Islet precursor cell (in vitro differentiated cells): ENCODE measurements around the gene FUT6.
A peak's percentile ranks its signal among the peaks of the same experiment; 100 is the strongest.

Experiments
- DNase-seq: peaks from one replicate; pipeline ENCODE4 v3.0.0-alpha.2; 2018

Gene FUT6

DNA sequence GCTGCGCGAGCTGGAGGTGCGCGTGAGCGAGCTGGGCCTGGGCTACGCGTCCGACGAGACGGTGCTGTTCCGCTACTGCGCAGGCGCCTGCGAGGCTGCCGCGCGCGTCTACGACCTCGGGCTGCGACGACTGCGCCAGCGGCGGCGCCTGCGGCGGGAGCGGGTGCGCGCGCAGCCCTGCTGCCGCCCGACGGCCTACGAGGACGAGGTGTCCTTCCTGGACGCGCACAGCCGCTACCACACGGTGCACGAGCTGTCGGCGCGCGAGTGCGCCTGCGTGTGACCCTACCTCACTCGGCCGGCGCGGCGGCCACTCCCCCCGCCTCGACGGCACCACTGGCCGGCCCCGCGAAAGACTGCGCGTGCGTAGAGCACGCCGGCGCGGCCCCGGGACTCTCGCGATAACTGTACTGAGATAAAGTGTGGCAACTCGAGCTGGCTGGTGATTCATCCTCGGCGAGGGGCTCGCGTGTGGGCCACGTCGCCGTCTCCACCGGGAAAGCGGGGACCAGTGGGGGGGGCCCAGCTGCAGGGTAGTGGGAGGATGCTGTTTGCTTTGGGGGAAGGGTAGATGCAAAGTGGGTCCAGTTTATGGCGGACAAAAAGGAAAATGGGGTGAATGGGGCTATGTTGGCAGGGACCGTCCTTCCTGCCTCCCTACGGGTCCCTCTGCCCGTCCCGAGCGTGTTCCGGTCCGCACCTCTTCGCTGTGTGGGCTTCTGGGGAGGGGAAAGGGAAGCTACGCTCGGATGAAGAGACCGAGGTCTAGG is 11.4 kb downstream of the FUT6 start:
- peak; percentile 98 for DNase-seq

DNA sequence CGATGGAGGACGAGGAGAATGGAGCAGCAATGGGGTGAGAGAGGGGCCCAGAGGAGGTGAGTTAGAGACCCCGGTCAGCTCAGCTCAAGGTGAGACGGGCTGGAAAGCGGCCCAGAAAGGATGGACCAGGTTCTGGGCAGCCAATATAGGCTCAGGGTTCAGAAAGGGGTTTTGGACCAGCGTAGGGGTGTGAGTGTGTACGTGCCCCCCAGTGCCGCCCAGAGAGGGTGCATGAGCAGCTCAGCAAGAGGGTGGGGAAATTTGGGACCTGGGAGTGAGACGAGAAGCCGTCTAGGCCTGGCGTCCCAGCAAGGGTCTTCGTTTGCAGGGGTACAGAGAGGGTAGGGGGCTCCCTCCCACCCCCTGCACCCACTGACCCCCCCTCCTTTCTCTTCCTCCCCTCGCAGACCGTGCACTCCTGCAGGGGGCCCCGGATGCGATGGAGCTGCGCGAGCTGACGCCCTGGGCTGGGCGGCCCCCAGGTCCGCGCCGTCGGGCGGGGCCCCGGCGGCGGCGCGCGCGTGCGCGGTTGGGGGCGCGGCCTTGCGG is 12.1 kb downstream of the FUT6 start:
- no peak for DNase-seq

GRCh38 chr19:5826531-5827341 is 12.8 kb downstream of the FUT6 start:
- DNase-seq, result peak; percentile 92

DNA sequence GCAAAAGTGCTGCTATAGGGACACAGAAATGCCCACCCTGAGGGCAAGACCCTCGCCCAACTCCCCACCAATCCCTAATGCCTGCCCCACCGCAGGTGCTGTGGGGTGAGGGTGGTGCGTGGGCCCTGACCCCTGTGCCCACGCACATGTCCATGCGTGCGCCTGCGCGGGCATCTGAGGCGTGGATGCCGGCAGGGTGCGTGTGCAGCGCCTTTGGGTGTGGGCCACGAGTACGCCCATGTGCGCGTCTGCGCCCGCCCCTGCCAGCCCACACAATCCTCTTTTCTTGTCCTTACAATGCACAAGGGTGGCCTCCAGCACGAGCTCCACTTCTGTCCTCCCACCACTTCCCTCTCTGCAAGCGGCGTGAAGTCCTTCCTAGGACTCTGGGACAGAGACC is 14.3 kb downstream of the FUT6 start:
- DNase-seq, result no peak

GRCh38 chr19:5824751-5825150 is 14.8 kb downstream of the FUT6 start:
- no peak for DNase-seq

GRCh38 chr19:5823579-5824281 is 15.8 kb downstream of the FUT6 start:
- DNase-seq, result peak; percentile 82

- DNase-seq, result no peak
These were observed 17.2 kb downstream of the FUT6 start for GRCh38 chr19:5822181-5822844.

DNA sequence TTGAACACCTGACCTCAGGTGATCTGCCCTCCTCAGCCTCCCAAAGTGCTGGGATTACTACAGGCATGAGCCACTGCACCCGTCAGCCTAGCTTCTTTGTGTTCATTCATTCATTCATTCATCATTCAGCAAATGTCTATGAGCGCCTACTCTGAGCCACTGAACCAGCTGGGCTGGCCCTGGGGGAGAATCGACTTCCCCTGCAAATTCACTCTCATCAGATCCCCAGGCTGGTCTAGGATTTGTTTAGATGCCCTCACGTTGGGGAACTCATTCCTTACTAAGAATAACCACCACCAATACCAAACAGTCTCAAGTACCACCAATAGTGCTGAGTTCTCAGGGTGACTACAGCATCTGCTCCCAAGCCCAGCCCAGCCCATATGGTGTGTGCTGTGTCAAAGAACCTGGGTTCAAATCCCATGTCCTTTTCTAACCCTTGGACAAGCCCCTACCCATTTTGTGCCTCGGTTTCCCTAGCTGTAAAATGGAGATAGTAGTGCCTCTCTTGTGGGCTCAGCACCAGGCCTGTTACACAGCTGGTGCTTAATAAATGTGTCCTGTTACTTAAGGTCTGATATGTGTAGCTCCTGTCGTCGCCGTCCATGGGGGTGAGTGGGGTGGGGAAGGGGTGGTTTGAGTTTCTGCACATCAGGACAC is 17.9 kb downstream of the FUT6 start:
- DNase-seq, result no peak

DNA sequence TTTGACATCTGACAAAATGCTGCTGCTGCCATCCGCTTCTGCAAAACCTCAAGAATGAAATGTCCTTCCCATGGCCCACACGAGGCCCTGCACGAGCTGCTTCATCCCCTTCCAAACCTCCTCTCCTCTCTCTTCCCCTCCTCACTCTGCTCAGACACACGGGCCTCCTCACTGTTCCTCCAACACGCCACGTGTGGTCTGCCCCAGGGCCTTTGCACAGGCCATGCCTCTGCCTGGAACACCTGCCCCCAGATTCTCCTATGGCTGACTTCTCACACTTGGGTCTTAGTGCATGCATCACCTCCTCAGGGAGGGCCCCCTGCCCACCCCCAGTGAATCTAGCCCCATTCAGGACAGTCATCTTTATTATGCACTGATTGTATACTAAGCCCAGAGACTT is 18.7 kb downstream of the FUT6 start:
- DNase-seq, result no peak

- DNase-seq, result no peak
These were observed 20.9 kb downstream of the FUT6 start for GRCh38 chr19:5818594-5818993.

DNA sequence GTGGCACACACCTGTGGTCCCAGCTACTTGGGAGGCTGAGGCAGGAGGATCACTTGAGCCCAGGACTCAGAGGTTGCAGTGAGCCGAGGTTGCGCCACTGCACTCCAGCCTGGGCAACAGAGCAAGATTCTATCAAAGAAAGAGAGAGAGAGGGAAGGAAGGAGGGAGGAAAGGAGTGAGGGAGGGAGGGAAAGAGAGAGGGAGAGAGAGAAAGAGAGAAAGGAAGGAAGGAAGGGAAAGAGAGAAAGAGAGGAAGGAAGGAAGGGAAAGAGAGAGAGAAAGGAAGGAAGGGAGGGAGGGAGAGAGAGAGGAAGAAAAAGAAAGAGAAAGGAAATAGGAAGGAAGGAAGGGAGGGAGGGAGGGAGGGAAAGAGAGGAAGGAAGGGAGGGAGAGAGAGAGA is 22.3 kb downstream of the FUT6 start:
- no peak for DNase-seq

GRCh38 chr19:5814852-5815246 is 24.7 kb downstream of the FUT6 start:
- DNase-seq, result no peak

GRCh38 chr19:5814123-5814851 is 25.2 kb downstream of the FUT6 start:
- DNase-seq, result no peak

DNA sequence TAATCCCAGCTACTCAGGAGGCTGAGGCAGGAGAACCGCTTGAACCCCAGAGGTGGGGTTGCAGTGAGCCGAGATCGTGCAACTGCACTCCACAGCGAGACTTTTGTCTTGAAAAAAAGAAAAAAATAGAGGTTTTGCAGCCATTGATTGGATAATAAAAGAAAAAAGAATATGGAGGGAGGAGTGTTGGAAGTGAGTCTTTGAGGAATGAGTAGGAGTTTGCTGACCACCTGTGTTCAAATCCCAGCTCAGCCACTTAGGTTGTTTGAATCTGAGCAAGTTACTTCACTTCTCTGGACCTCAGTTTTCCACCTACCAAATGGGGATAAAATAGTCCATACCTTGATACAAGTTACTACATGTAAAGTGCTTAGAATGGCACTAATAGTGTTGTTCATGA is 28.4 kb downstream of the FUT6 start:
- no peak for DNase-seq

DNA sequence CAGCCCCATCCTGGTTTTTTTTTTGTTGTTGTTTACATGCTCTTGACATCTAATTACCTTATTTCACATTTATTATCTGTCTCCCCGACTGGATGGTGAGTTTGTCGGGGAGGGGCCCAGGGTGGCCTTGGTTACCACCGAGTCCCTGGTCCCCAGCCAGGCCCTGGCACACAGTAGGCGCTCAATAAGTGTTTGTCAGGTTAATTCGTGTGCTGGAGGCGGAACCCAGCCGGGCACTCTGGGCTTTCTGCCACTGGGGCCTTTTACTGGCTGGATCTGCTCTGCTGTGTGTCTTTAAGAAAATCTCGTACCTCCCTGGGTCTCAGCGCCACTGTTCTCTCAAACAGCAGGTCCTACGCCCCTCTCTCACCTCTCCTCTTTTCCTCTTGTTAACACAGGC is 30.0 kb downstream of the FUT6 start:
- no peak for DNase-seq

DNA sequence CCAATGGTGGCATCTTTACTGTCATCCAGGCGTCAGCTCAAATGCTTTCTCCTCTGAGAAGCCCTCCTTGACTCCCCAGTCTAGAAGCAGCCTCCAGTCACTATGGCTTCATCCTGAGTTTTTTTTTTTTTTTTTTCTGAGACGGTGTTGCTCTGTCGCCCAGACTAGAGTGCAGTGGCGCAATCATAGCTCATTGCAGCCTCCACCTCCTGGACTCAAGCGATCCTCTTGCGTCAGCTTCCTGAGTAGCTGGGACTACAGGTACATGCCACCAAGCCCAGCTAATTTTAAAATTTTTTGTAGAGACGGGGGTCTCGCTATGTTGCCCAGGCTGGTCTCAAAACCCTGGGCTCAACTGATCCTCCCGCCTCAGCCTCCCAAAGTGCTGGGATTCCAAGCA is 30.4 kb downstream of the FUT6 start:
- no peak for DNase-seq

DNA sequence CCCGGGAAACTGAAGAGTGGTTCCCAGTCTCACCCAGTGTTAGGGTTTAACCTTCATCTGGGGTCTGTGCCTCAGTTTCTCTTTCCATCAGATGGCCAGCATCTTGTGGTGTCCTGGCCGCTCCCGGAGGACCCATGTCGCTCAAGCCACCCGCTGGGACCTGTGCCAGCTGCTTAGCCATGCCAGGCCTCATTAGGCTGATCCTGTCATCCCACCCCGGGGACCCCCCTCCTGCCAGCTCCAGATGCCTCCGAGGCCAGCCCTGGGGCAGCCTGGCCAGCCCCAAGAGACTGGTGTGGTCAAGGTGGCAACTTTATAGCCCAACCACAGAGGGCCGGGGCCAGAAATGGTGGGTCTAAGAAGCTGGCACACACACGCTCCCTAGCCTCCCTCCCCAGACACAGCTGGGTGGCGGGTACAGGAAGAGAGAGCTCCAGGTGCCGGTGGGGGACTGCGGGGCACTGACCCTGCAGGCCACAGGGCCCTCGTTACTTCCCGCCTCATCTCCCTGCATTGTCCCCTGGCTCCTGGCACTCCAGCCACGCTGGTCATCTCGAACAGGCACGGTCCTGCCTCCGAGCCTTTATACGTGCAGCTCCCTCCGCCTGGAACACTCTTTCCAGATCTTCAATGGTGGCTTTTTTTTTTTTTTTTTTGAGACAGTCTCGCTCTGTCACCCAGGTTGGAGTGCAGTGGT is 31.2 kb downstream of the FUT6 start:
- no peak for DNase-seq

GRCh38 chr19:5806905-5807304 is 32.6 kb downstream of the FUT6 start:
- no peak for DNase-seq

GRCh38 chr19:5806133-5806489 is 33.4 kb downstream of the FUT6 start:
- DNase-seq, result no peak

GRCh38 chr19:5805462-5806132 is 33.9 kb downstream of the FUT6 start:
- peak; percentile 85 for DNase-seq
